HTR-8/SVneo (cell line): Measurements from ENCODE around the gene JMJD4.

Source experiments
- DNase-seq: peaks from one replicate; pipeline ENCODE4 v3.0.0; 2011; ENCODE audit warnings: low spot score, mixed read lengths; ENCODE audit not compliant: insufficient read length
- FAIRE-seq: peaks from 2 replicates; lab custom pipeline; 2011; peaks lifted over from hg19 to GRCh38; lab: Jason Lieb, UNC

JMJD4 gene

GRCh38 chr1:227753999-227754711, 19.1 kb upstream of the JMJD4 start:
- FAIRE-seq = no peak
- DNase-seq = no peak

GRCh38 chr1:227749916-227750710, 15.0 kb upstream of the JMJD4 start:
- FAIRE-seq = no peak
- no peak for DNase-seq

GRCh38 chr1:227749225-227749624, 14.1 kb upstream of the JMJD4 start:
- FAIRE-seq (no peak), DNase-seq (no peak)

- no peak for FAIRE-seq
- no peak for DNase-seq
Measured at GRCh38 chr1:227748496-227749182, 13.5 kb upstream of the JMJD4 start.

- FAIRE-seq (no peak), DNase-seq (no peak)
Measured at GRCh38 chr1:227747948-227748495, 12.9 kb upstream of the JMJD4 start.

- FAIRE-seq = no peak
Measured at GRCh38 chr1:227747382-227747781, 12.3 kb upstream of the JMJD4 start.

GRCh38 chr1:227746676-227747075, 11.6 kb upstream of the JMJD4 start:
- DNase-seq (no peak), FAIRE-seq (no peak)

More at GRCh38 chr1:227747382-227747781, 12.3 kb upstream of the JMJD4 start:
- DNase-seq = no peak

GRCh38 chr1:227745568-227746265, 10.6 kb upstream of the JMJD4 start:
- no peak for DNase-seq
- no peak for FAIRE-seq

GRCh38 chr1:227744668-227745067, 9.6 kb upstream of the JMJD4 start:
- FAIRE-seq (no peak), DNase-seq (no peak)

GRCh38 chr1:227742738-227743715, 7.9 kb upstream of the JMJD4 start:
- DNase-seq (no peak), FAIRE-seq (no peak)

- FAIRE-seq = no peak
- DNase-seq = no peak
Measured at GRCh38 chr1:227741166-227741870, 6.2 kb upstream of the JMJD4 start.

- DNase-seq (no peak), FAIRE-seq (no peak)
Measured at GRCh38 chr1:227740401-227740960, 5.4 kb upstream of the JMJD4 start.

- FAIRE-seq (no peak), DNase-seq (no peak)
Measured at GRCh38 chr1:227739636-227740035, 4.5 kb upstream of the JMJD4 start.

- DNase-seq (no peak), FAIRE-seq (no peak)
Measured at GRCh38 chr1:227738820-227739219, 3.7 kb upstream of the JMJD4 start.

- FAIRE-seq = no peak
- DNase-seq = no peak
Measured at GRCh38 chr1:227736814-227737432, 1.8 kb upstream of the JMJD4 start.

GRCh38 chr1:227735539-227736285, 610 bp upstream of the JMJD4 start:
- FAIRE-seq (no peak), DNase-seq (no peak)

- no peak for DNase-seq
- no peak for FAIRE-seq
Measured at GRCh38 chr1:227734546-227734855, 601 bp downstream of the JMJD4 start.
